ENCODE results near the gene SPTLC1.

The SPTLC1 gene

DNA sequence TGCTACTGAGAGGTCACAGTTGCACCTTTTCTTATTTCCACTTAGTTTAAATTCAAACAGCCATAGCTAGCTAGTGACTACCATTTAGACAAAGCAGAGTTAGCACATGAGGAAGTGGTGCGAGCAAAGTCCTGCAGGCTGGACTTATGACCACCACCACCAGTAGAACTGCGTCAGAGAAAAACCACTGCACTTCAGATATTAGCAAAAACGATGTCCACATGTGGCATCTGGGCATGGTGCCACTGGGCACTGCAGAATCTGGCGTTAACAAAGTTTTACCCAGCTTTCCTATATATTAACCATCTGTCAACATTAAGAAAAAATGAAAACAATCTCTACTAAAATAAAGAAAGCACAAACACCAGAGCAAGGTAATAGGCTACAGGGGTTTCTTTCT lies 80.1 kb downstream of the SPTLC1 start:
- H3K9me3 ChIP-seq (ENCODE audit: severe bottlenecking): no peaks in the 10 kb centered on the region
- H3K27ac ChIP-seq: no peak overlapping the region
- no peaks in the 10 kb centered on the region for H3K27me3 ChIP-seq (ENCODE audit: insufficient read depth, low read depth, severe bottlenecking)
- TF ChIP-seq, protein P1, sequence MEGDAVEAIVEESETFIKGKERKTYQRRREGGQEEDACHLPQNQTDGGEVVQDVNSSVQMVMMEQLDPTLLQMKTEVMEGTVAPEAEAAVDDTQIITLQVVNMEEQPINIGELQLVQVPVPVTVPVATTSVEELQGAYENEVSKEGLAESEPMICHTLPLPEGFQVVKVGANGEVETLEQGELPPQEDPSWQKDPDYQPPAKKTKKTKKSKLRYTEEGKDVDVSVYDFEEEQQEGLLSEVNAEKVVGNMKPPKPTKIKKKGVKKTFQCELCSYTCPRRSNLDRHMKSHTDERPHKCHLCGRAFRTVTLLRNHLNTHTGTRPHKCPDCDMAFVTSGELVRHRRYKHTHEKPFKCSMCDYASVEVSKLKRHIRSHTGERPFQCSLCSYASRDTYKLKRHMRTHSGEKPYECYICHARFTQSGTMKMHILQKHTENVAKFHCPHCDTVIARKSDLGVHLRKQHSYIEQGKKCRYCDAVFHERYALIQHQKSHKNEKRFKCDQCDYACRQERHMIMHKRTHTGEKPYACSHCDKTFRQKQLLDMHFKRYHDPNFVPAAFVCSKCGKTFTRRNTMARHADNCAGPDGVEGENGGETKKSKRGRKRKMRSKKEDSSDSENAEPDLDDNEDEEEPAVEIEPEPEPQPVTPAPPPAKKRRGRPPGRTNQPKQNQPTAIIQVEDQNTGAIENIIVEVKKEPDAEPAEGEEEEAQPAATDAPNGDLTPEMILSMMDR (IDR thresholded peaks at IDR 0.05; ENCODE audit: low read depth, low read length): no peak
- H3K4me3 ChIP-seq (ENCODE audit: low read depth, low read length): no peak overlapping the region
- H3K36me3 ChIP-seq: peaks cover 22% of the 10 kb centered on the region
- no peak for DNase-seq

DNA sequence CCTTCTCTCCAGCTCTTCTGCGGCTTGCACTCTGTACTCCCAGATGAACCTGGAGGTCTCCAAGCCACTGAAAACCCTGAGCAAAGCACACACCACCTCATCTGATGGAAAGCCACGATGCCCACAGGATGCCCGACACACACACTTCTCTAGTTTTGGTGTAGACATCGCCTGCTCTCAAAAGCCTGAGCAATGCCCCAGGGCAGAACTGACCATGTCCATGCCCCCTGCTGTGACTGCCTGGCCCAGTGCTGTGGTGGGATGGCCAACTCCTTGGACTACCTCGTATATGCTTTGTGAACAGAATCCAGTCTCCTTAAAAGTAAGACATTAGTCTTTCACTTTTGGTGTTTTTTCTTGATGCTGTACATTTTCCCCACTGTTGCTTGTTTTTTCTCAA lies 81.2 kb downstream of the SPTLC1 start:
- no peak for DNase-seq
- Histone ChIP-seq H3K4me3 (ENCODE audit: low read depth, low read length) (no peak overlapping the region), H3K27ac (no peak overlapping the region), H3K27me3 (ENCODE audit: insufficient read depth, low read depth, severe bottlenecking) (no peaks in the 10 kb centered on the region), H3K9me3 (ENCODE audit: severe bottlenecking) (no peaks in the 10 kb centered on the region), H3K36me3 (peaks cover 22% of the 10 kb centered on the region)
- TF ChIP-seq, protein P1 (IDR thresholded peaks at IDR 0.05; ENCODE audit: low read depth, low read length): no peak

DNA sequence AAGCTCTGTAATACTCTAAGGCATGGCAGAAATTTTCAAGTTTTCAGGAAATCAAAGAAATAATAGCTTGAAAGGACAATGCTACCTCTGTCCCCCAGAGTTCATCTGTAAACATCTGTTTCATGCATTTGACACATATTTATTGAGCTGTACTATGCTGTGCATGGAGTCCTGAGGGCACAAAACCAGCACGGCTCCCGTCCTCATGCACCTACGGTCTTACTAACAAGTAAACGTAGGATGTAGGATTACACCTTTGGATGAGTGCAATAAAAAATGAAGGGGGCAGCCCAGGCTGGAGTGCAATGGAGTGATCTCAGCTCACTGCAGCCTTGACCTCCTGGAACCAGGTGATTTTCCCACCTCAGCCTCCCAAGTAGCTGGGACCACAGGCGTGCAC lies 81.9 kb downstream of the SPTLC1 start:
- peaks cover 22% of the 10 kb centered on the region for H3K36me3 ChIP-seq

DNA sequence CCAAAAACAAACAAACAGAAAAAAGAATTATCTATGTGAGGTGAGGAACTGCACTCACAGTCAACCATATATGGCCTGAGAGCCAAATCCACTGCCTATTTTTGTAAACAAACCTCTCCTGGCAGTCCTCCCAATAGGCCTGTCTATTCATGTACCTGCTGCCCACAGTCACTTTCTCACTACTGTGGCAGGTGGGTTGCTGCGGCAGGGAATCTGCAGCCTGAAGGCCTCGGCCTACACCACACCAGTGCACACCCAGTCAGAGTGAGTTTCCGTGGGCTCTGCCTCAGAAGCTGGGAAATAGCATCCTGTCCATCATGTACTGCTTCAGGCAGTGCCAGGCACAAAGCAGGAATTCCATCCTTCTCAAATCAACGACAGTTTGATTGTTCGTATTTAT lies 82.3 kb downstream of the SPTLC1 start:
- peaks cover 18% of the 10 kb centered on the region for H3K36me3 ChIP-seq

More for the DNA sequence above, 81.9 kb downstream of the SPTLC1 start:
- TF ChIP-seq, protein P1 (IDR thresholded peaks at IDR 0.05; ENCODE audit: low read depth, low read length): no peak
- Histone ChIP-seq H3K27me3 (ENCODE audit: insufficient read depth, low read depth, severe bottlenecking) (no peaks in the 10 kb centered on the region), H3K27ac (no peak overlapping the region), H3K4me3 (ENCODE audit: low read depth, low read length) (no peak overlapping the region), H3K9me3 (ENCODE audit: severe bottlenecking) (no peaks in the 10 kb centered on the region)
- DNase-seq: no peak

DNA sequence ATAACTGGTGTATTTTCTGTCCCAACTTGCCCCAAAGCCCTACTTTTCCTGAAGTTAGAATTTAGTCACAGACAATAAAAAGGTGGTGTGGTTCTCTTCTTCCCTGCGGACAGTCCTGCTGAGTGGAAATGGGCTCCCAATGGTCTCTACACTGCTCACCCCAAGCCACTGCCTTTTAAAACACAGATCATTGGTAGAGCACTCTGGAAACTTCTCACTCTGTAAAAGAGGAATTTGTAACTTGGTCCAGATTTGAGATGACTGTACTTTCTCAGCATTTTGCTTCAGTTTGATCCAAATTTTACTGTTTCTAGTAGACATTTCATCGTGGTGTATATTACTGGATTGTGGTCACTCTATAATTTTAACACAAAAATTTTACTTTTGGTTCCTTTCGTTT lies 84.8 kb downstream of the SPTLC1 start:
- TF ChIP-seq, protein P1 (IDR thresholded peaks at IDR 0.05; ENCODE audit: low read depth, low read length): no peak
- H3K4me3 ChIP-seq (ENCODE audit: low read depth, low read length): no peak overlapping the region
- H3K27me3 ChIP-seq (ENCODE audit: insufficient read depth, low read depth, severe bottlenecking): no peaks in the 10 kb centered on the region
- H3K36me3 ChIP-seq: peaks cover 8% of the 10 kb centered on the region
- DNase-seq: no peak
- no peak overlapping the region for H3K27ac ChIP-seq
- H3K9me3 ChIP-seq (ENCODE audit: severe bottlenecking): no peaks in the 10 kb centered on the region

More for the DNA sequence above, 82.3 kb downstream of the SPTLC1 start:
- TF ChIP-seq, protein P1 (IDR thresholded peaks at IDR 0.05; ENCODE audit: low read depth, low read length): no peak
- DNase-seq: no peak
- Histone ChIP-seq H3K27me3 (ENCODE audit: insufficient read depth, low read depth, severe bottlenecking) (no peaks in the 10 kb centered on the region), H3K9me3 (ENCODE audit: severe bottlenecking) (no peaks in the 10 kb centered on the region), H3K4me3 (ENCODE audit: low read depth, low read length) (no peak overlapping the region), H3K27ac (no peak overlapping the region)

DNA sequence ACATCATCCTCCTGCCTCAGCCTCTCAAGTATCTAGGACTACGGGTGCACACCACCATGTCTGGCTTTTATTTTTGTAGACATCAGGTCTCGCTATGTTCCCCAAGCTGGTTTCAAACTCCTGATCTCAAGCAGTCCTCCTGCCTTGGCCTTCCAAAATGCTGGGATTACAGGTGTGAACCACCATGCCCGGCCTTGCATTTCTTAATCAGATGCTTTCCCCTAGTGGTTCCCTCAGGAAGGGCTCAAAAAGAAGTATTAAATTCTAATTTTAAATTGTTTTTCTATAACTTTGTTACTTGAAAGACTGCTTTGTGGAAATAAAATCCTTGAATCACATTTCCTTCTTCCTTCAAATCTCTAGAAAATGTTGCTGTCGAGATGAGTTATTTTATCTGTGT lies 85.7 kb downstream of the SPTLC1 start:
- TF ChIP-seq, protein P1 (IDR thresholded peaks at IDR 0.05; ENCODE audit: low read depth, low read length): no peak
- Histone ChIP-seq H3K4me3 (ENCODE audit: low read depth, low read length) (no peak overlapping the region), H3K9me3 (ENCODE audit: severe bottlenecking) (no peaks in the 10 kb centered on the region), H3K27me3 (ENCODE audit: insufficient read depth, low read depth, severe bottlenecking) (no peaks in the 10 kb centered on the region), H3K27ac (no peak overlapping the region), H3K36me3 (peaks cover 8% of the 10 kb centered on the region)
- no peak for DNase-seq
